Kidney epithelial cell (primary cell): ENCODE results near the gene GPR85. TPM values are rescaled to one million over a fixed set of nuclear protein-coding genes. Genes with fewer than 3 reads are reported as not detected.

Source experiments
- DNase-seq: peaks from one replicate; pipeline ENCODE4 v3.0.0-alpha.2; 2010; ENCODE audit warnings: low read depth
- H3K27me3 ChIP-seq: 2 replicates; pipeline ENCODE4 v1.6.0; 2011; ENCODE audit warnings: low read length; ENCODE audit not compliant: control insufficient read depth, insufficient read depth
- H3K36me3 ChIP-seq: 2 replicates; pipeline ENCODE4 v1.5.1; 2011; ENCODE audit warnings: low read length; ENCODE audit not compliant: control insufficient read depth, insufficient read depth
- H3K4me3 ChIP-seq: 2 replicates; pipeline ENCODE4 v1.5.1; 2011; ENCODE audit warnings: low read depth, mild to moderate bottlenecking, control low read depth, low read length
- total RNA-seq: library from RNA; depleted of rRNA; stranded (reverse); fragments of >200 nt; gene quantifications from 2 replicates; pipeline ENCODE4 v1.2.3, GENCODE V29; 2015
- TF ChIP-seq, protein P1 (sequence below): IDR thresholded peaks from 2 replicates; pipeline ENCODE4 v1.5.1; 2011; ENCODE audit warnings: mild to moderate bottlenecking, moderate library complexity, low read length, control low read depth, inconsistent platforms; ENCODE audit not compliant: insufficient read depth, poor library complexity, severe bottlenecking

GPR85 gene
- total RNA-seq, 1 donor from 2014 or later = 0.42 TPM

DNA sequence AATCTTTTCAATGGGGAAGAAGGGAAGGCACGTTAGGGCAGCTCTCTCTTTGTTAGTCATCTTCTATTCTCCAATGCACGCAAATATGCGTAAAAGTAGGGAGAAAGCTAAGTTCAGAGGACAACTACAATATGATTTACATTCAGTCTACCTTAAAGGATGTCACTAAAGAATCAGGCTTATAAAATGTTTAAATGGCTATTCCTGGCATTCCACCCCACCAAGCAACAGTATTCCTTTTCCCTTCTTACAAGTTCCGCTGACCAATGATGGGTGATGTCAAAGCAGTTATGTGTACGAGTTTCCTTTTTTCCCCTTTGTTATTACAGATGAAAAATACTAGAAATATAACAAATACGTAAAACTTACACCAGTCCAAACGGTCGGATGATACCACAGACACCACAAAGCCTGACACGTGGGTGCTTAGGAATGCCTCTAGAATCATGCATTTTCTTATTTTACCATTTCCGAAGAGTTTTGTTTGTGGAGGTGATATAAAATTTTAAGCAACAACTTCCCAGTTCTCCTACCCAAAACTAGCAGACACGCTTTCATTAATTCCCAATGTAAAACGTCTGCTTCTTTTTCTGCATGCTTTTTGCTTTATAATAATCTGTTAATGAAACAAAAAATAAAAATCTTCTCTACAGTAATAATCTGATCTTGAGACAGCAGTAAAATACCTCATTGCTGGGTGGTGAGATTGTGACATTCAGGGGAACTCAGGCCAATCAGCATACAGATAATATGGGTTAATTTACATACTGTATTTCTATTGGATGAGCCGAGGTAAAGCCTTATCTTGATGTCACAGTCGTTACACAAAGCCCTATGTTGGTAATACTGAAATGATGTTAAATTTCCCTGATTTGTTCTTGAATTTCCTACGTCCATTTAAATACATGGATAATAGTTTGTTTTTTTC lies 708 bp upstream of the GPR85 start:
- TF ChIP-seq, protein P1, sequence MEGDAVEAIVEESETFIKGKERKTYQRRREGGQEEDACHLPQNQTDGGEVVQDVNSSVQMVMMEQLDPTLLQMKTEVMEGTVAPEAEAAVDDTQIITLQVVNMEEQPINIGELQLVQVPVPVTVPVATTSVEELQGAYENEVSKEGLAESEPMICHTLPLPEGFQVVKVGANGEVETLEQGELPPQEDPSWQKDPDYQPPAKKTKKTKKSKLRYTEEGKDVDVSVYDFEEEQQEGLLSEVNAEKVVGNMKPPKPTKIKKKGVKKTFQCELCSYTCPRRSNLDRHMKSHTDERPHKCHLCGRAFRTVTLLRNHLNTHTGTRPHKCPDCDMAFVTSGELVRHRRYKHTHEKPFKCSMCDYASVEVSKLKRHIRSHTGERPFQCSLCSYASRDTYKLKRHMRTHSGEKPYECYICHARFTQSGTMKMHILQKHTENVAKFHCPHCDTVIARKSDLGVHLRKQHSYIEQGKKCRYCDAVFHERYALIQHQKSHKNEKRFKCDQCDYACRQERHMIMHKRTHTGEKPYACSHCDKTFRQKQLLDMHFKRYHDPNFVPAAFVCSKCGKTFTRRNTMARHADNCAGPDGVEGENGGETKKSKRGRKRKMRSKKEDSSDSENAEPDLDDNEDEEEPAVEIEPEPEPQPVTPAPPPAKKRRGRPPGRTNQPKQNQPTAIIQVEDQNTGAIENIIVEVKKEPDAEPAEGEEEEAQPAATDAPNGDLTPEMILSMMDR = no peak
- H3K4me3 ChIP-seq = no peak overlapping the region
- H3K36me3 ChIP-seq = no peaks in the 10 kb centered on the region
- DNase-seq = no peak
- peaks cover 3% of the 10 kb centered on the region for H3K27me3 ChIP-seq

DNA sequence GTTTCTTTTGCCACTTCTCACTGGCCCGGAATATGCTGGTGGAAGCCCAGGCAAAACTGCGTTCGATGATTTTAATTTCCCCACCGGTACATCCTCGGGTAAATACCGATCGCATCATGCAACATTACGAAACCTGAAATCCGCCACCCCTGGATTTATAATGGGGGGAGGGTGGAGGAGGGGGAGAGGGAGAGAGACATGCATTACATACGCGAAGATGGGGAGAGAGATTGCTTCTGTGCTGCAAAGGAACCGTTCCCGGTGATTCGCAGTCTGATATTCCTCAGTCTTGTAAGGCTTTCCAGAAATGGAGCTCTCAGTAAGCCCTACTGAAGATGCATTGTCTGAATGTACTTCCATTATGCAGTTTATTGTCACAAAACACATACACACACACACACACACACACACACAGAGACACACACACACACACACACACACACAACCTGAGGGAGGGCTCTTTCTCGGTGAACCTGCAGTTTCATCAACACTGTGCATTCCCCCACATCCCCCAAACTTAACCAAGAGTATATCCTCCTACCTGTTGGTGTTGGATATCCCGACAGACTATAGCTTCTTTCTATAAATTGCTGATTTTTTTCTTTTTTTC lies 741 bp downstream of the GPR85 start:
- Histone ChIP-seq H3K27me3 (peaks cover 3% of the 10 kb centered on the region), H3K4me3 (peak overlapping the region; percentile 63), H3K36me3 (no peaks in the 10 kb centered on the region)
- no peak for DNase-seq
- TF ChIP-seq, protein P1 = no peak

DNA sequence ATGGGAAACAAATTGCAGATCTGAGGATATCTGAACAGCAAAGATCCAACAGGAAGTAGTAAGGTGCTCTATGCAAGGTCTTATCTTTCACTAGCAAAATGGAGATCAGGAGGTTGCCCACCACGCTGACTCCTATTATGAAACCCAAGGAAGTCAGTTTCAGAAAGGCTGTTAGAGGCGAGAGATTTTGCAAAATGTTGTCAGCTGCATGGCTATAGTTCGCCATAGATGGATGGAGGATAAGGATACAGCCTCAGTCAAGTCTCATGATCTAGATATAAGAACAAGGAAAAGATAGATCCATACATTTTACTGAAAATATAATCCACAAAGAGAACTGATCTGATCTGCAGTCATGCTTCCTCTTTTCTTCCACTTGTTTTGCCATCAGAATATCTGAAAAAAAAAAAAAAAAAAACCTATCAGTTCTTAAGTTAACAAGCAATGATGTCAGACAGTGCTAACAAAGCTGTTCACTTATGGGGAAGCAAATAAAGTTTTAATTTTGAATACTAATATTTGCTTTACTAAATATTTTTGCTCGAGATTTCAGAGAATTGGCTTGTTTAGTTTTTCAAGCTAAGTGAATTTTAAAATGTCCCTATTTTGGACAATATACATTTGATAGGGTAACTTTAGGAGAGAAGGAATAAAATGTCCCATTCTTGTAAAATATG lies 2.0 kb downstream of the GPR85 start:
- no peaks in the 10 kb centered on the region for H3K36me3 ChIP-seq
- DNase-seq = no peak
- peaks cover 3% of the 10 kb centered on the region for H3K27me3 ChIP-seq
- H3K4me3 ChIP-seq = no peak overlapping the region
- TF ChIP-seq, protein P1 = no peak

DNA sequence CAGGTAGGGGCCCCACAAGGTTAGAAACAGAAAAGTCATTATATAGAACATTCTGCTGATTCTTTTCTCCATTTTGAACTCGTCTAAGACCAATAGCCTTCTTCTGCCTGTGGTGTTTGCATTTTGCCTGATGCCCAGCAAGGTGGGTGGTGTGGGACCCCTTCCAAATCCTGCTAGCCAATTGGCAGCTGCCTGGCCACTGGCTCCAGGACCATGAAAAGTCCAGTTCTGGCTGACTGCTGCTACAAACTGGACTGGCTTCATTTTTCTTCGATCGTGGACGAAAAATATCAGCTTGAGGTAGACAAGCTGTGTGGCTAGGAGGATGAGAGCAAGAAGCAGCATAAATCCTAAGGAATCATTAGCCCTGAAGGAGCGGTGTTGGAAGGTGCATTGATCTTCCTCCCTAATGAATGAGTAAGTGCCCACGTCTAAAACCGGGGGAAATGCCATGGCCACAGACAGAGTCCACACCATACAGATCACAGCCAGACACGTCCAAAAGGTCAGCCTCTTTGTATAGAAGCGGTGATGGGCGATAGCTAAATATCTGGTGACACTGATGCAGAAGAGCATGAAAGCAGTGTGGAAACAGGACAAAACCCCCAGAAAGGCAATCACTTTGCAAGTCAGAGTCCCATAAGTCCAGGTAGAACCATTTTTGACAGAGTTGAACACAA lies 2.7 kb downstream of the GPR85 start:
- H3K4me3 ChIP-seq = no peak overlapping the region
- peaks cover 3% of the 10 kb centered on the region for H3K27me3 ChIP-seq
- DNase-seq = no peak
- TF ChIP-seq, protein P1 = no peak
- H3K36me3 ChIP-seq = no peaks in the 10 kb centered on the region

DNA sequence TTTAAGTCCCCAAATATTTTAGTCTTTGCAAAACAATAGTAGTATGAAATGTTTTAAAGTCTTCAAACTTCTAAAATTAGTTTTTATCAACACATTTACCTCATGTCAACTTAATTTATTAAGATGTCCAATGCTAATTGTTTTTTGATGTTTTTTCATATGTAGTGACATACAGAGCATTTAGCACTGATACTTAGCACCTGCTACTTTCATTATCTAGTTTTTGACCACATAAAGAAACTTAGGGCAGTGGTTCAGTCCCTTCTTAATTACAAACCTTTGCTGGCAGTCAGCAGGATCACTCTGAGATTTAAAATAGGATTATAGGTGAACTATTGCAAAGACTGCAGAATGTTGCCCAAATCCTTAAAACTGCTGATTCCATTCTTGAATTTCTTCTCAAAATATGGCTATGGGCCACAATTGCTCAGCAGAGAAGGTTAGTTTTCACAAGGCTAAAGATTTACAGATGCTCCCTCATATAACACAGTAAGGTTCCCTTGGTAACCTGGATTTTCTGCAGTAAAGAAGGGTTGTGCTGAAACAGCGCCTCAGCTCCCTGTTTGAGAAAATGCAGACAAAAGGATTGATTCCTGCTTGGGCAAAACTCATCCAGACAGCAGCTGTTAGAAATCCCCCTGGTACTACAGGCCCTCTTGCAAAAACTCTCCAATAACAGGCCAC lies 3.4 kb downstream of the GPR85 start:
- no peak for DNase-seq
- TF ChIP-seq, protein P1 = no peak
- Histone ChIP-seq H3K36me3 (no peaks in the 10 kb centered on the region), H3K4me3 (no peak overlapping the region), H3K27me3 (peaks cover 3% of the 10 kb centered on the region)
